ENCODE measurements around the gene LINC01488.

LINC01488 gene

GRCh38 chr11:69446108-69446507, 35.4 kb upstream of the LINC01488 start:
- DNase-seq = no peak

- no peak for DNase-seq
These were observed 33.7 kb upstream of the LINC01488 start for GRCh38 chr11:69447786-69448185.

- no peak for DNase-seq
These were observed 32.8 kb upstream of the LINC01488 start for GRCh38 chr11:69448471-69449284.

- no peak for DNase-seq
These were observed 32.0 kb upstream of the LINC01488 start for GRCh38 chr11:69449320-69450063.

- no peak for DNase-seq
These were observed 31.2 kb upstream of the LINC01488 start for GRCh38 chr11:69450064-69450856.

- DNase-seq = no peak
These were observed 30.6 kb upstream of the LINC01488 start for GRCh38 chr11:69450857-69451220.

GRCh38 chr11:69451289-69451688, 30.2 kb upstream of the LINC01488 start:
- DNase-seq = no peak

GRCh38 chr11:69452206-69452987, 29.1 kb upstream of the LINC01488 start:
- no peak for DNase-seq

- no peak for DNase-seq
These were observed 28.3 kb upstream of the LINC01488 start for GRCh38 chr11:69453151-69453550.

GRCh38 chr11:69454018-69454417, 27.4 kb upstream of the LINC01488 start:
- DNase-seq = no peak

- DNase-seq = no peak
These were observed 25.5 kb upstream of the LINC01488 start for GRCh38 chr11:69455969-69456368.

- DNase-seq = no peak
These were observed 24.8 kb upstream of the LINC01488 start for GRCh38 chr11:69456712-69457111.

- no peak for DNase-seq
These were observed 21.5 kb upstream of the LINC01488 start for GRCh38 chr11:69459848-69460539.

- DNase-seq = no peak
These were observed 20.8 kb upstream of the LINC01488 start for GRCh38 chr11:69460540-69461257.

- no peak for DNase-seq
These were observed 20.0 kb upstream of the LINC01488 start for GRCh38 chr11:69461272-69461962.

GRCh38 chr11:69462106-69462951, 19.1 kb upstream of the LINC01488 start:
- no peak for DNase-seq

GRCh38 chr11:69463181-69463994, 18.1 kb upstream of the LINC01488 start:
- DNase-seq = no peak
